ENCODE results near the gene TLK2.

Gene TLK2

DNA sequence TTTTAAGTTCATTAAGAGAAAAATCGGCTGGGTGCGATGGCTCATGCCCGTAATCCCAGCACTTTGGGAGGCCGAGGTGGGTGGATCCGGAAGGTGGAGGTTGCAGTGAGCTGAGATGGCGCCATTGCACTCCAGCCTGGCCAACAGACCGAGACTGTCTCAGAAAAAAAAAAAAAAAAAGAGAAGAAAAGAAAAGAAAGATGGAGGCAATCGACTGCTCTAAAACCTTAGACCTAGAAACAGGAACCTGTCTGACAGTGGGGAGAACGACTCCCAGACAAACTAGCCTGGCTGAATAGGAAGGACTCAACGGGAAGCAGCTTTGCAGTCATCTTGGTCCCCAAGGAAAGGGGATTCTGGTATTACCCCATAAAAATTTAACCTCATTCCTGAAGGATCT is 162.5 kb downstream of the TLK2 start:
- TF ChIP-seq, protein P1, sequence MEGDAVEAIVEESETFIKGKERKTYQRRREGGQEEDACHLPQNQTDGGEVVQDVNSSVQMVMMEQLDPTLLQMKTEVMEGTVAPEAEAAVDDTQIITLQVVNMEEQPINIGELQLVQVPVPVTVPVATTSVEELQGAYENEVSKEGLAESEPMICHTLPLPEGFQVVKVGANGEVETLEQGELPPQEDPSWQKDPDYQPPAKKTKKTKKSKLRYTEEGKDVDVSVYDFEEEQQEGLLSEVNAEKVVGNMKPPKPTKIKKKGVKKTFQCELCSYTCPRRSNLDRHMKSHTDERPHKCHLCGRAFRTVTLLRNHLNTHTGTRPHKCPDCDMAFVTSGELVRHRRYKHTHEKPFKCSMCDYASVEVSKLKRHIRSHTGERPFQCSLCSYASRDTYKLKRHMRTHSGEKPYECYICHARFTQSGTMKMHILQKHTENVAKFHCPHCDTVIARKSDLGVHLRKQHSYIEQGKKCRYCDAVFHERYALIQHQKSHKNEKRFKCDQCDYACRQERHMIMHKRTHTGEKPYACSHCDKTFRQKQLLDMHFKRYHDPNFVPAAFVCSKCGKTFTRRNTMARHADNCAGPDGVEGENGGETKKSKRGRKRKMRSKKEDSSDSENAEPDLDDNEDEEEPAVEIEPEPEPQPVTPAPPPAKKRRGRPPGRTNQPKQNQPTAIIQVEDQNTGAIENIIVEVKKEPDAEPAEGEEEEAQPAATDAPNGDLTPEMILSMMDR (IDR thresholded peaks at IDR 0.05; ENCODE audit: low read depth, low read length), result no peak
- TF ChIP-seq EZH2phosphoT487 (IDR thresholded peaks at IDR 0.05; ENCODE audit: low read depth), result no peak
- Histone ChIP-seq H4K20me1 (ENCODE audit: insufficient read depth, low read length) (no peaks in the 10 kb centered on the region), H3K27ac (ENCODE audit: low read length) (no peak overlapping the region), H3K4me1 (ENCODE audit: low read length) (peaks cover 36% of the 10 kb centered on the region), H3K9me3 (ENCODE audit: insufficient read depth, low read length) (no peaks in the 10 kb centered on the region), H3K9ac (ENCODE audit: low read length) (no peak overlapping the region), H3K4me2 (ENCODE audit: low read length) (0 out of 2 replicates have a peak overlapping the region, but pooled peaks have one; percentile 3), H3K27me3 (ENCODE audit: low read depth, low read length) (no peaks in the 10 kb centered on the region), H3K79me2 (ENCODE audit: low read length) (peaks cover 3% of the 10 kb centered on the region; the same call in 1 of the 2 replicates), H2AFZ (ENCODE audit: low read depth, low read length) (no peak overlapping the region), H3K36me3 (replicated peaks; ENCODE audit: low read depth, low read length) (peaks cover 2% of the 10 kb centered on the region), H3K4me3 (ENCODE audit: low read length) (no peak overlapping the region)

DNA sequence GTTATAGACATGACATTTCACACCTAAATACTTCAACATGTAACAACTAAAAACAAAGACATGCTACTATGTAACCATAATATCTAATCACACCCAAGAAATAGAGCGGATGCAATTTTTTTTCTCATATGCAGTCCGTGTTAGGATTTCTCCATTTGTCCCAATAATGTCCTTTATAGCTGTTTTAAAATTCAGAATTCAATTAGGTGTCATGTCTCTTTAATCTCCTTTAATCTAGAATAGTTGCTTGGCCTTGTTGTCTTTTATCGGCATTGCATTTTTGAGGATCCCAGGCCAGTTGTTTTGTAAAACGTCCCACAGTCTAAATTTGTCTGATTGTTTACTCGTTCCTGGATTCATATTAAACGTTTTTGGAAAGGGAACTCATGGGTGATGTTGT is 163.3 kb downstream of the TLK2 start:
- Histone ChIP-seq H3K9ac (ENCODE audit: low read length) (no peak overlapping the region), H3K27ac (ENCODE audit: low read length) (no peak overlapping the region), H2AFZ (ENCODE audit: low read depth, low read length) (no peak overlapping the region), H3K27me3 (ENCODE audit: low read depth, low read length) (no peaks in the 10 kb centered on the region), H3K4me2 (ENCODE audit: low read length) (no peak overlapping the region), H3K4me3 (ENCODE audit: low read length) (no peak overlapping the region), H3K4me1 (ENCODE audit: low read length) (peaks cover 32% of the 10 kb centered on the region), H3K36me3 (replicated peaks; ENCODE audit: low read depth, low read length) (peaks cover 2% of the 10 kb centered on the region), H3K9me3 (ENCODE audit: insufficient read depth, low read length) (no peaks in the 10 kb centered on the region), H3K79me2 (ENCODE audit: low read length) (peaks cover 3% of the 10 kb centered on the region; the same call in 1 of the 2 replicates), H4K20me1 (ENCODE audit: insufficient read depth, low read length) (no peaks in the 10 kb centered on the region)
- TF ChIP-seq EZH2phosphoT487 (IDR thresholded peaks at IDR 0.05; ENCODE audit: low read depth), result no peak
- TF ChIP-seq, protein P1 (IDR thresholded peaks at IDR 0.05; ENCODE audit: low read depth, low read length), result no peak

DNA sequence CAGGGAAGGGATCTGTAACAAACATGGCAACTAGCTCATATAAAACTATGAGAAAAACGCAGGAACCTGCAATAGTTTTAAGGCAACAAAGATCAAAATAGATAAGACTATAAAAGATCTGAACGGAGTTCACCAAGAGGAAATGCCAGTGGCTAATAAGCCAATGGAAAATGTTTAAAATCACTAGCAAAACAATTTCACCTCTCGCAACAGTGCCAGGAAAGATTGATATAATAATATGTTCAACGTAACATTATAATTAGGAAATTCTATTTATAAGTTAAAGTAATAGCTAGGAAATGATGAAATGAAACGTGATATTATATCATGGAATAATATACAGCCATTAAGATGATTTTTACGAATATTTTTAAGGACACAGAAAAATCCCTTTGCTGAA is 164.9 kb downstream of the TLK2 start:
- Histone ChIP-seq H3K4me2 (ENCODE audit: low read length) (peak overlapping the region; percentile 88), H3K4me3 (ENCODE audit: low read length) (peak overlapping the region; percentile 62), H3K4me1 (ENCODE audit: low read length) (peaks cover 30% of the 10 kb centered on the region), H2AFZ (ENCODE audit: low read depth, low read length) (no peak overlapping the region), H3K9me3 (ENCODE audit: insufficient read depth, low read length) (no peaks in the 10 kb centered on the region), H3K79me2 (ENCODE audit: low read length) (peaks cover 3% of the 10 kb centered on the region; the same call in 1 of the 2 replicates), H3K36me3 (replicated peaks; ENCODE audit: low read depth, low read length) (peaks cover 2% of the 10 kb centered on the region), H3K9ac (ENCODE audit: low read length) (peak overlapping the region; percentile 39; the same call in 1 of the 2 replicates), H4K20me1 (ENCODE audit: insufficient read depth, low read length) (no peaks in the 10 kb centered on the region), H3K27ac (ENCODE audit: low read length) (peak overlapping the region; percentile 41; the same call in 1 of the 2 replicates), H3K27me3 (ENCODE audit: low read depth, low read length) (no peaks in the 10 kb centered on the region)
- TF ChIP-seq EZH2phosphoT487 (IDR thresholded peaks at IDR 0.05; ENCODE audit: low read depth), result no peak
- TF ChIP-seq, protein P1 (IDR thresholded peaks at IDR 0.05; ENCODE audit: low read depth, low read length), result no peak

DNA sequence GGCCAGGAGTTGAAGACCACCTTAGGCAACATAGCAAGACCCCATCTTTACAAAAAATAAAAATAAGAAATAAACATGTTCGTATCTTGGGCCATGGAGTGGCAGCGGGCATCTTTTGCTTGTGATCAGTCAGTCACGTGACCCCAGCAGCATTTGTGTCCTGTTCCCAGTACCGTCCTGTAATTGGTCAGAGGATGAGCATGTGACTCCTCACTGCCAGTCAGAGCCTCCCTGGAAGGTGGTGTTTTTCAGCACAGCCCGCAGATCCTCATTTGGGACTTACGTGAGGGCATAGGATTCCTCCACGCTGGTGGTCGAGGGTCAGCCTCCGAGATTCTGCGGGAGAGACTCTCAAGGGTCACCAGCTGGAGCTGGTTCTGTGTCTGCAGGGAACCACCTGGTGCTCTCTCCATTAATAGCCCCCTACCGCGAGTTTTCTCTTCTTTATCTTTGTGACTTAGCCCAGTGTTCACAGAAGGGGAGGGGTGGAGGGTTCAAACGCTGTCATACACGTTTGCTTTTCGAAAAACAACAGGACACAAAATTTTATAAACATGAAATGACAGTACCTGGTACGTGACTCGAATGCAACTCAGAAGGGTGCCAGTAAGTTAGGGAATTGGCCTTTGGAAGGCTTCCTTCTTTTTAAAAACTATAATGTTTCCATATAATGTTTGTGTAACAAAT is 166.0 kb downstream of the TLK2 start:
- H3K9ac ChIP-seq (ENCODE audit: low read length), result no peak overlapping the region
- H2AFZ ChIP-seq (ENCODE audit: low read depth, low read length), result no peak overlapping the region
- peaks cover 30% of the 10 kb centered on the region for H3K4me1 ChIP-seq (ENCODE audit: low read length)
- H3K36me3 ChIP-seq (replicated peaks; ENCODE audit: low read depth, low read length), result peaks cover 2% of the 10 kb centered on the region
- H3K9me3 ChIP-seq (ENCODE audit: insufficient read depth, low read length), result no peaks in the 10 kb centered on the region
- peaks cover 3% of the 10 kb centered on the region; the same call in 1 of the 2 replicates for H3K79me2 ChIP-seq (ENCODE audit: low read length)
- H3K4me2 ChIP-seq (ENCODE audit: low read length), result no peak overlapping the region
- H3K4me3 ChIP-seq (ENCODE audit: low read length), result no peak overlapping the region
- H4K20me1 ChIP-seq (ENCODE audit: insufficient read depth, low read length), result no peaks in the 10 kb centered on the region
- TF ChIP-seq, protein P1 (IDR thresholded peaks at IDR 0.05; ENCODE audit: low read depth, low read length), result no peak
- TF ChIP-seq EZH2phosphoT487 (IDR thresholded peaks at IDR 0.05; ENCODE audit: low read depth), result no peak
- H3K27me3 ChIP-seq (ENCODE audit: low read depth, low read length), result no peaks in the 10 kb centered on the region
- H3K27ac ChIP-seq (ENCODE audit: low read length), result no peak overlapping the region
